ENCODE measurements around the gene PNMA8A. TPM values are rescaled to one million over a fixed set of nuclear protein-coding genes. Genes with fewer than 3 reads are reported as not detected.

The PNMA8A gene
- total RNA-seq, 1 experiment from 2014 or later, result not detected

DNA sequence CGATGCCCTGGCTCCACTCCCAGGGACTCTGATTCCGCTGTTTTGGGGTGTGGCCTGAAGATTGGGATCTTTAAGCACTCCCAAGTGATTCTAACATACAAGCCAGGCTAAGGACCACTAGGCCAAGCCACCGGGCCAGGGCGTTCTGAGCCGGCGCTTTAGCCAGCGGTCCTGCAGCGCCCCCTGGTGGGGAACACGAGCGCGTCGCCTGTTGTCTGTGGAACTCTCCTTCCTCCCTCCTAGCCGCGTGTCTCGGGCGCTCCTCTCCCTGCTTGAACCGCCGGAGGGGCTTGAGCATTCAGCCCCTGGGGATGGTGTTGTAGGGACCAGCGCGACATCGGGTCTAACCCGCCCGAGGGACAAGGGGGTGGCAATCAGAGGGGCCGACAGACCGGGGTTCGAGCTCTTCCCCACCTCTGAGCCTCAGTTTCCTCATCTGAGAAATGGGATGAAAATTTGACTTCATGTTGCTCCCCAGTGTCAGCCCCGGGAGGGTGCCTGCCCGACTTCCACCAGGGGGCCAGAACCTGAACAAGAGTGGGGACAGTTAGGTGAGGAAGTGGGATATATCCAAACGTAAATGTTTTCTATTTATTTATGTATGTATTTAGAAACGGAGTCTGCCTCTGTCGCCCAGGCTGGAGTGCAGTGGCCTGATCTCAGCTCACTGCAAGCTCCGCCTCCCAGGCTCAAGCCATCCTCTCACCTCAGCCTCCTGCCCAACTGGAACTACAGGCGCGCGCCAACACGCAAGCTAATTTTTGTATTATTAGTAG lies 42.3 kb upstream of the PNMA8A start:
- intact Hi-C loops (cut with micrococcal nuclease; ENCODE audit: unreplicated experiment), result loop anchor here (1.0 to 5.0 kb wide), 4 partner anchors 111 to 486 kb away; no protein-coding TSS in a partner anchor

GRCh38 chr19:46511237-46511636 lies 39.9 kb upstream of the PNMA8A start:
- CTCF ChIA-PET, result interaction anchor here (0.6 to 0.7 kb wide), 2 partner anchors 225 to 244 kb away, joined by 3 read pairs; no protein-coding TSS in a partner anchor

More for the DNA sequence above, 42.3 kb upstream of the PNMA8A start:
- ChIA-PET CTCF (interaction anchor here (0.5 to 1.5 kb wide), 3 partner anchors 84 to 232 kb away, joined by 3 to 4 read pairs (median 3); no protein-coding TSS in a partner anchor), POLR2A (ENCODE audit: unreplicated experiment) (no interaction called here)
- DNase-seq, result peak; percentile 51 to 76
- Histone ChIP-seq H4K20me1 (ENCODE audit: insufficient read depth) (no peaks in the 10 kb centered on the region), H3K79me2 (ENCODE audit: low read depth) (no peaks in the 10 kb centered on the region), H3K9me2 (ENCODE audit: insufficient read depth) (no peaks in the 10 kb centered on the region), H3K27me3 (ENCODE audit: insufficient read depth, low read depth) (peaks cover 6% of the 10 kb centered on the region; the same call in 1 of the 2 replicates), H3K4me3 (no peak overlapping the region), H3F3A (ENCODE audit: insufficient read depth, low read depth) (no peaks in the 10 kb centered on the region), H3K4me1 (replicated peaks; ENCODE audit: insufficient read depth) (no peaks in the 10 kb centered on the region; the same call in 1 of the 2 replicates), H3K9me3 (ENCODE audit: insufficient read depth, low read depth) (no peaks in the 10 kb centered on the region), H3K27ac (no peak overlapping the region), H3K36me3 (ENCODE audit: low read depth) (no peaks in the 10 kb centered on the region), H2AFZ (no peak overlapping the region), H3K4me2 (peak overlapping the region; percentile 37; the same call in 1 of the 2 replicates)
- no peak for TF ChIP-seq EZH2 (IDR thresholded peaks at IDR 0.05; ENCODE audit: low read depth)
- TF ChIP-seq, protein P1, sequence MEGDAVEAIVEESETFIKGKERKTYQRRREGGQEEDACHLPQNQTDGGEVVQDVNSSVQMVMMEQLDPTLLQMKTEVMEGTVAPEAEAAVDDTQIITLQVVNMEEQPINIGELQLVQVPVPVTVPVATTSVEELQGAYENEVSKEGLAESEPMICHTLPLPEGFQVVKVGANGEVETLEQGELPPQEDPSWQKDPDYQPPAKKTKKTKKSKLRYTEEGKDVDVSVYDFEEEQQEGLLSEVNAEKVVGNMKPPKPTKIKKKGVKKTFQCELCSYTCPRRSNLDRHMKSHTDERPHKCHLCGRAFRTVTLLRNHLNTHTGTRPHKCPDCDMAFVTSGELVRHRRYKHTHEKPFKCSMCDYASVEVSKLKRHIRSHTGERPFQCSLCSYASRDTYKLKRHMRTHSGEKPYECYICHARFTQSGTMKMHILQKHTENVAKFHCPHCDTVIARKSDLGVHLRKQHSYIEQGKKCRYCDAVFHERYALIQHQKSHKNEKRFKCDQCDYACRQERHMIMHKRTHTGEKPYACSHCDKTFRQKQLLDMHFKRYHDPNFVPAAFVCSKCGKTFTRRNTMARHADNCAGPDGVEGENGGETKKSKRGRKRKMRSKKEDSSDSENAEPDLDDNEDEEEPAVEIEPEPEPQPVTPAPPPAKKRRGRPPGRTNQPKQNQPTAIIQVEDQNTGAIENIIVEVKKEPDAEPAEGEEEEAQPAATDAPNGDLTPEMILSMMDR (conservative IDR thresholded peaks at IDR 0.05), result peak; percentile 98
- BruUV-seq (replicated peaks), result no TSS peak

DNA sequence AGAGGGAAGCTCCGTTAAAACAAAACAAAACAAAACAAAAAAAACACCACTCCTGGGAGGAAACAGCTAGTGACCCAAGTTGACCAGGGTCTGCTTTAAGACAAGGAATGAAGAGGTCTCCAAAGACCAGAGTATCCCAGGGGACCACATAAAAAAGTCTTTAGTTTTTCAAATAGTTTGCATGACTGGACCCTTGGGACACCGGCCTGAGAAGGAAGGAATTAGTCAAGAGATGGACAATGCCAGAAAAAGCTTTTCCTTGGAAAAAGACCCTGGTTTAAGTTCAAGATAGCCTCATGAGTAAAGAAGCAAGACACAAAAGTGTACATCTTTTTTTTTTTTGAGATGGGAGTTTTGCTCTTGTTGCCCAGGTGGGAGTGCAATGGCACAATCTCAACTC lies 36.8 kb upstream of the PNMA8A start:
- TF ChIP-seq, protein P1 (conservative IDR thresholded peaks at IDR 0.05), result no peak
- TF ChIP-seq EZH2 (IDR thresholded peaks at IDR 0.05; ENCODE audit: low read depth), result no peak
- no TSS peak for BruUV-seq (replicated peaks)
- H3K27me3 ChIP-seq (ENCODE audit: insufficient read depth, low read depth), result peaks cover 33% of the 10 kb centered on the region
- no peaks in the 10 kb centered on the region for H3K79me2 ChIP-seq (ENCODE audit: low read depth)
- H3K4me2 ChIP-seq, result no peak overlapping the region
- no peak overlapping the region for H3K4me3 ChIP-seq
- intact Hi-C loops (cut with micrococcal nuclease; ENCODE audit: unreplicated experiment), result no loop called here
- no peaks in the 10 kb centered on the region for H3K36me3 ChIP-seq (ENCODE audit: low read depth)
- CTCF ChIA-PET, result interaction anchor here (1.0 kb wide), 1 partner anchor 8 kb away, joined by 3 read pairs; no protein-coding TSS in a partner anchor
- no peaks in the 10 kb centered on the region for H3F3A ChIP-seq (ENCODE audit: insufficient read depth, low read depth)
- POLR2A ChIA-PET (ENCODE audit: unreplicated experiment), result no interaction called here
- H2AFZ ChIP-seq, result no peak overlapping the region
- no peak overlapping the region for H3K27ac ChIP-seq
- H3K9me2 ChIP-seq (ENCODE audit: insufficient read depth), result no peaks in the 10 kb centered on the region
- H3K4me1 ChIP-seq (replicated peaks; ENCODE audit: insufficient read depth), result no peaks in the 10 kb centered on the region
- no peaks in the 10 kb centered on the region for H4K20me1 ChIP-seq (ENCODE audit: insufficient read depth)
- DNase-seq, result no peak
- H3K9me3 ChIP-seq (ENCODE audit: insufficient read depth, low read depth), result no peaks in the 10 kb centered on the region

More at GRCh38 chr19:46511237-46511636, 39.9 kb upstream of the PNMA8A start:
- intact Hi-C loops (cut with micrococcal nuclease; ENCODE audit: unreplicated experiment), result loop anchor here (5.0 kb wide), 1 partner anchor 484 kb away; no protein-coding TSS in a partner anchor
- H3K4me3 ChIP-seq, result no peak overlapping the region
- no TSS peak for BruUV-seq (replicated peaks)
- H3K27ac ChIP-seq, result no peak overlapping the region
- H2AFZ ChIP-seq, result no peak overlapping the region
- no peak for DNase-seq
- H3K4me1 ChIP-seq (replicated peaks; ENCODE audit: insufficient read depth), result no peaks in the 10 kb centered on the region; the same call in 1 of the 2 replicates
- H3K4me2 ChIP-seq, result no peak overlapping the region
- TF ChIP-seq, protein P1 (conservative IDR thresholded peaks at IDR 0.05), result no peak
- no peak for TF ChIP-seq EZH2 (IDR thresholded peaks at IDR 0.05; ENCODE audit: low read depth)
- peaks cover 18% of the 10 kb centered on the region for H3K27me3 ChIP-seq (ENCODE audit: insufficient read depth, low read depth)
- POLR2A ChIA-PET (ENCODE audit: unreplicated experiment), result no interaction called here
- H3K9me3 ChIP-seq (ENCODE audit: insufficient read depth, low read depth), result no peaks in the 10 kb centered on the region
- no peaks in the 10 kb centered on the region for H3K79me2 ChIP-seq (ENCODE audit: low read depth)
- H3F3A ChIP-seq (ENCODE audit: insufficient read depth, low read depth), result no peaks in the 10 kb centered on the region
- H3K9me2 ChIP-seq (ENCODE audit: insufficient read depth), result no peaks in the 10 kb centered on the region
- H3K36me3 ChIP-seq (ENCODE audit: low read depth), result no peaks in the 10 kb centered on the region
- H4K20me1 ChIP-seq (ENCODE audit: insufficient read depth), result no peaks in the 10 kb centered on the region

All from PC-9 (cell line).